Stimulated activated CD8-positive, alpha-beta memory T cell treated with anti-CD3 and anti-CD28 coated beads, Interleukin-4, amount 100 ng/mL, for 24 hours (primary cell): ENCODE measurements around the gene SLC26A1.

Source experiments
- DNase-seq: peaks from one replicate; pipeline ENCODE4 v3.0.0-alpha.2; 2020; ENCODE audit warnings: low read depth

SLC26A1 gene

DNA sequence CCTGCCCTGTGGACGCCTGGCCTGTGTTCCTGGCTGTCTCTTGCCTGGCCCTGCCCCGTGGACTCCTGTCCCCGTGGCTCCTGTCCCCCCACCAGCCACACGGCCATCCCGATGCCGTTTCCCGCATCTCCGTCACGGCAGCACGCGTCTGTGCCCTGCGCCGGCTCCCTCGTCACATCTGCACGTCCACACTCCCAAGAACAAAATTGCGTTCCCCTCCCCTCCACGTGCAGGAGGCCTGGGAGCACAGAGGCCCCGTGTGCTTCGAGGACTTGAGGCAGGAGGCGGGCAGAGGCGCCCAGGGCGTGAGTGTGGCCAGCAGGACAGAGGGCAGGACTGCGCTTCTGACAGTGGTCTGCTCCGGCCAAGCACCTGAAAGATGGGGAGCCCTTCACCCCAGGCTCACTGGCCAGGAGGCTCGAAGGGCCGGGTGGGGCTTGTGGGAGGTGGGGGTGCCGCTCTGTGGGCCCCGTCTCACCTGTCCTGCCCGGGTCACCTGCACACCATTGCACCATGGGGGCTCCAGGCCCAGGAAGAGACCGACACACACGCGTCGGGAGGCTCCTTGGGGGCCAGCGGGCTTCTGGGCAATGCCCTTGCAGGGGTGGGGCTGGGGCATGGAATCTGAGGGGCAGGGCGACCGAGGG lies 35.5 kb upstream of the SLC26A1 start:
- no peak for DNase-seq

DNA sequence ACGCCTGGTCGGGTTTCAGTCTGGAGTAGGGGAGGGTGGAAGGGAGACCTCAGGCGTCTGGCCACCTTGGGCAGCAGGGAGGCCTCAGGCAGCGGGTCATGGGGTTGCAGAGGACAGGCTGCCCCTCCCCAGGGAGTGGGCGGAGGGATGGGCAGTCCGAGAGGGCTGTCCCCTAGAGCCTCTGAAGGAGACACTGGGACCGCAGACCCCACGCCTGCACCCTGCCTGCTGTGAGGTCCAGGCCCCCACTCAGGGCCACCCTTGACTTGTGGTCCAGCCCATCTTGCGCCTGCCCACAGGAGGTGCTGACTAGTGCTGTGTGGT lies 34.7 kb upstream of the SLC26A1 start:
- no peak for DNase-seq

DNA sequence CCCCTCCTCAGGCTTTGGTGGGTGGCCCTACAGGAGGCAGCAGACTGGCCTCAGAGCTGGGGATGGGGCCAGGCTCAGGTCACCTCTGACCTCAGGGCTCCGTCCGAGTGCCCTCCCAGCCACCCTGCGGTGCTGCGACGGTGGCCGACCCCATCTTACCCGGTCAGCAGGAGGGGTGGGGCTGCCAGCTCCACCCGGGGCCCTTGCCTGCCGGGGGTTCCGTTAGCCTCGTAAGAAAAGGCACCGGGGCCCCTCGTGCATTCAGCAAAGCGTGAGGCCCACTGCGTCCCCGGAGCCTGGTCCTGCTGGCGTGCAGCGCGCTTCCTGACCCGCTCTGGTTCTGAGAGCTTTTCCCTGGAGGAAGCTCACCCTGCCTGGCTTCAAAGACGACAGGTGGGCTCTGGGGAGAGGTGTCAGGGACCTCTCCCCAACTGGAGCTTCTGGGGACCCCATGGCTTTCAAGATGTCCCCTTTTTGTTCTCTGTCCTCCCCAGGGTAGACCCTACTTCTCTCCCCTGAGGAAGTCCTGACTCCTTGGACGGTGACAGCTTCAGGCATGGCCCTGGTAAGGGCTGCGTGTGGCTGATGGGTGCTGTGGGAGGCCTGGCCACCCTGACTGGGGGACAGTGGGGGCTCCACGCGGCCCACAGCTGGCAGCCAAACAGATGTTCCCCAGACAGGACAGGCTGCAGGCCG lies 34.2 kb upstream of the SLC26A1 start:
- no peak for DNase-seq

DNA sequence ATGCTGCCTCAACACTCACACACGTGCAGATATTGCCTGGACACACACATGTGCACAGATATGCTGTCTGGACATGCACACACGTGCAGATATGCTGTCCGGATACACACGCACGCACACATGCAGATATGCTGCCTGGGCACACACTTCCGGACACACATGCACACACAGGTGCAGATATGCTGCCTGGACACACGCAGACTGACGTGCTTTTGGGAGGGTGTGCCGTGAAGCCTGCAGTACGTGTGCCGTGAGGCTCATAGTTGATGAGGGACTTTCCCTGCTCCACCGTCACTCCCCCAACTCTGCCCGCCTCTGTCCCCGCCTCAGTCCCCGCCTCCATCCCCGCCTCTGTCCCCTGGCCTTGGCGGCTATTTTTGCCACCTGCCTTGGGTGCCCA lies 32.9 kb upstream of the SLC26A1 start:
- DNase-seq = peak; percentile 26

DNA sequence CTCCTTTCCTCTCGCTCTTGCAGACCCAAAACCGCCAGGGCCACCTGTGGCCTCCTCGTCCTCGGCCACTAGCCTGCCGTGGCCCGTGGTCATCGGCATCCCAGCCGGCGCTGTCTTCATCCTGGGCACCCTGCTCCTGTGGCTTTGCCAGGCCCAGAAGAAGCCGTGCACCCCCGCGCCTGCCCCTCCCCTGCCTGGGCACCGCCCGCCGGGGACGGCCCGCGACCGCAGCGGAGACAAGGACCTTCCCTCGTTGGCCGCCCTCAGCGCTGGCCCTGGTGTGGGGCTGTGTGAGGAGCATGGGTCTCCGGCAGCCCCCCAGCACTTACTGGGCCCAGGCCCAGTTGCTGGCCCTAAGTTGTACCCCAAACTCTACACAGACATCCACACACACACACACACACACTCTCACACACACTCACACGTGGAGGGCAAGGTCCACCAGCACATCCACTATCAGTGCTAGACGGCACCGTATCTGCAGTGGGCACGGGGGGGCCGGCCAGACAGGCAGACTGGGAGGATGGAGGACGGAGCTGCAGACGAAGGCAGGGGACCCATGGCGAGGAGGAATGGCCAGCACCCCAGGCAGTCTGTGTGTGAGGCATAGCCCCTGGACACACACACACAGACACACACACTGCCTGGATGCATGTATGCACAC lies 31.8 kb upstream of the SLC26A1 start:
- DNase-seq = no peak

DNA sequence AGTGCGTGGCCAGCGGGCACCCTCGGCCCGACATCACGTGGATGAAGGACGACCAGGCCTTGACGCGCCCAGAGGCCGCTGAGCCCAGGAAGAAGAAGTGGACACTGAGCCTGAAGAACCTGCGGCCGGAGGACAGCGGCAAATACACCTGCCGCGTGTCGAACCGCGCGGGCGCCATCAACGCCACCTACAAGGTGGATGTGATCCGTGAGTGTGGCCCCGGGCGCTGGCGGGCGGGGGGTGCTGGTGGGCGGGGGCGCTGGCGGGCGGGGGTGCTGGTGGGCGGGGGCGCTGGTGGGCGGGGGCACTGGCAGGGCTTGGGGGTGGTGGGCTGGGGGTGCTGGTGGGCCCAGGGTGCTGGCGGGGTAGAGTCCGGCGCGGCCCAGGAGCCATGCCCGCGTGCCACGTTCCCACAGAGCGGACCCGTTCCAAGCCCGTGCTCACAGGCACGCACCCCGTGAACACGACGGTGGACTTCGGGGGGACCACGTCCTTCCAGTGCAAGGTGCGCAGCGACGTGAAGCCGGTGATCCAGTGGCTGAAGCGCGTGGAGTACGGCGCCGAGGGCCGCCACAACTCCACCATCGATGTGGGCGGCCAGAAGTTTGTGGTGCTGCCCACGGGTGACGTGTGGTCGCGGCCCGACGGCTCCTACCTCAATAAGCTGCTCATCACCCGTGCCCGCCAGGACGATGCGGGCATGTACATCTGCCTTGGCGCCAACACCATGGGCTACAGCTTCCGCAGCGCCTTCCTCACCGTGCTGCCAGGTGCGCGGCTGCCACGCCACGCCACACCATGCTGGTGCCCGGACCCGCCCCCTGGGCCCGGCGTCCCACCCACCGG lies 30.9 kb upstream of the SLC26A1 start:
- no peak for DNase-seq

DNA sequence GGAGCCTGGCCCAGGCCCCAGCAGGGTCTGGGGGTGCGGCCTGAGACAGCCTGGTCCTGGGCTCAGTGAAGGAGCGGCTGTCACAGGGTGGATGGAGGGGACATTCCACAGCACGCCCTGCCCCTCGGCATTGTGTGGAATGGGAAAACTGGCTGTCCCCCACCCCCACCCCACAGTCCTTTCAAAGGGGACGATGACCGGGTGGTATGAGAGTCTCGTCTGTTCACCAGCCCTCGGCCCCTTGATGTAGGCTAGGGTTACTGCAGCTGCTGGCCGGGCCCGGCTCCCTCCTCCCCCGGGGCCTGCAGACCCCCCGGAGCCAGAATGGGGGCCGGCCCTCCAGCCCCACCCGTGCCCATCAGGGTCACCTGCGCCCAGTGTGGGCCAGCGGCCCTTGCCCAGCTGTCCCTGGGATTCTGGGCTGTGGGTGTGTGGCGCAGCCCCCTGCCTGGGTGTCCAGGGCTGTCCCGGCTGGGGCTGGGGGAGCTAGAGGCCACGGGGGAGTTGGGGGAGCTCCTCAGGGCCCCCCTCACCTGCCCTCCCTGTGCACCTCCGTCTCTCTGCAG lies 30.0 kb upstream of the SLC26A1 start:
- DNase-seq = no peak

DNA sequence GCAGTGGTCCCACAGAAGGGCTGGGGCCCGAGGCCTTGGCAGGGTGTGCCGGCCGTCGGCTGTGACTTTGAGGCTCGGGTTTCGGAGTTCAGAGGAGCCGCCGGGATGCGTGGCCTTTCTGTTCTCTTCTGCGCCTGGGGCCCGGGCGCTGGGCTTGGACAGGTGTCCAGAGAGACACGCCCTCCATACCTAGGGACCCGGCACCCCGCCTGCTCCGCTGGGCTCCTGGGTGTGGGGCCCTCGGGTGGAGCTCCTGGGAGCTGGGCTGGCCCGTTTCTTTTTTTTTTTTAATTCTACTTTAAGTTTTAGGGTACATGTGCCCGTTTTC lies 29.5 kb upstream of the SLC26A1 start:
- DNase-seq = no peak

DNA sequence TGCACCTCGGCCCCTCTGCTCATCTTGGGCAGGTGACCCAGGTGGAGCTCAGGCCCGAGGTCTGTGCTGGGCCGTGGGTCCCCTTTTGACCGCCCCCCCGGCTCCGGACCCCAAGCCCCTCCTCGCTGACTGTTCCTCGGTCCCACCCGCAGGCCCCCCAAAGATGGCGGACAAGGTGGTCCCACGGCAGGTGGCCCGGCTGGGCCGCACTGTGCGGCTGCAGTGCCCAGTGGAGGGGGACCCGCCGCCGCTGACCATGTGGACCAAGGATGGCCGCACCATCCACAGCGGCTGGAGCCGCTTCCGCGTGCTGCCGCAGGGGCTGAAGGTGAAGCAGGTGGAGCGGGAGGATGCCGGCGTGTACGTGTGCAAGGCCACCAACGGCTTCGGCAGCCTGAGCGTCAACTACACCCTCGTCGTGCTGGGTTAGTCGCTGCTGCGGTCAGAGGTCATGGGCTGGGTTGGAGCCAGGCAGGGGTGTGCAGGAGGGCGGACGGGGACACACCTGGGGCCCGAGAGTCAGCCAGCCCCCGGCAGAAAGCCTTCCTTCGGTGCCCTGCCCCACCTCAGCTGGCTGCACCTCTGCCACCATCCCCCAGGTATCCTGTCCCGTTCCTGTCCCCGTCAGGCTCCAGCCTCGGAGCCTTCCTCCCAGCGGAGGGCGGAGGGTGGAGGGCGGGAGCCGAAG lies 29.0 kb upstream of the SLC26A1 start:
- no peak for DNase-seq

DNA sequence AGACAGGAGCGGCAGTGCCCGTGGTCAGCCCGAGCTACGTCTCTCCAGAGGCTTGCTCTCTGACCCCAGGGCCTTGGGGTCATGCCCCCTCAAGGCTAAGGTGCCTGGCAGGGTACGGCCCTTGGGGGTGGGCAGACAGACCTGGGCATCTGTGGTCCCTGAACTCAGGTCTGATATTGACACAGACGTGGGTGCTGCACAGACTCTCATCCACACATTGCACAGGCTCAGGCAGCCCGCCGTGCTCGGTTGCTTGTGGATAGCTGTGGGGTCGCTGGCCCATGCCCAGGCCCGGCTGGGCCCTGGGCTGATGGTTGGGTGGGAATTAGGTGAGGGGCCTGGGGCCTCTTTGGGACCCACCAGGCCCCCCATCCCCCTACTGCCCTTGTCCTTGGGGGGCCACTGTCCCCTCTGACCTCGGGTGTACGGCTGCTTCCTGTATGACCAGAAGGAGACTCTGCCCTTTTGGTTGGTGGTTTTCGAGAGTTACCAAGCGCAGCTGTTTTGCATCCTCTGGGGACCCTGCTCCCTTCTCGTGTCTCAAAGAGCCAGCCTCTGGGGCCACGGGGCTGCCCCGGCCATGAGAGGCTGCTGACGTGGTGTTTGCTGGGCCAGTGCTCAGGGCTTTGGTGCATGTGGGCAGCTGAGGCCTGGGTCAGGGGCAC lies 28.3 kb upstream of the SLC26A1 start:
- DNase-seq = no peak

DNA sequence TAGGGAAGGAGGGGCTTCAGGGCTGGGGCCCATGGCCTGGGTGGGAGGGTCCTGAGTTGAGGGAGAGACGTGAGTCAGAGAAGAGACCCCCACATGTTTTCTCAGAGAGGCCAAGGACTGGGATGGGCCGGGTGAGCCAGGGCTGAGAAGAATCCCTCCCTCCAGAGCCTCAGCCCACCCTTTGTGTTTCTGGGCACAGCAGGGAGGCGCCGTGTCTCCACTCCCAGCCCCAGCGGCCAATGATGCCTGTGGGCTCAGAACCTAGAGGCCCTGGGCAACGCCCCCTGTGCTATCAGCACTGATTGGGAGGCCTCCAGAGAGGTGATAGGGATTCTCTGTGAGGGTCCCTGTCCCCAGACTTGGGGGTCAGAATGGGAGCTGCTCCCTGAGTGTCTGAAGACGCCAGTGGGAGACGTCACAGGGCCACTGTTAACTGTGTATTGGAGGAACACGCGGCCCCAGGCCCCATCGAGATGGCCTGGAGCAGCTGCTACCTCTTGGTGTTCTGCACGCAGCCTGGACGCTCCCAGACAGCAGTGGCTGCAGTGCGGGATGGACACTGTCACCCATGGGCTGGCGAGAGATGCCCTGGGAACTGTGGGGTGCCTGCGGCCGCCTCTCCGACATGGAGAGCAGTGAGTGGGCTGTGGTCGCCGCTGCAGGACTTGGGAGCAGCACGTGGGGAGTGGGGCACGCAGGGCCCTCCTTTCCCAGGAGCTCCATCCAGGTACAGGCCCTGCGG lies 26.7 kb upstream of the SLC26A1 start:
- no peak for DNase-seq

DNA sequence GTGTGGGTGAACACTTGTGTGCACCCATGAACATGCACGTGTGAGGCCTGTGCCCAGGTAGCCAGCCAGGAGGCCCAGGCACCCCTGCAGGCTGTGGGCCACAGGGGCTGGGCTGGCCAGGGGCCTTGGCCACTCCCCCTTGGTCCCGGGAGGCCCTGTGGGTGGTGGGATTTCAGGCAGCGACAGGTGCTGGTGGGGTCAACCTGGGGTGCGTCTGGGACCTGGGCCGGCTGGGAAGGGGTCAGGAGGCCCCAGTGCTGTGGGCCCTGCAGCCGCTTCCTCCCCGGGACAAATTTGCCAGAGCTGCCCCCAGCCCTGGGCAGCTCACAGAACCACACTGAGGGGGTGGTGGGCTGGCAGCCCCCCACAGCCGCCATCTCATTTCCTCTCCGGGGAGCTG lies 26.1 kb upstream of the SLC26A1 start:
- DNase-seq = no peak

DNA sequence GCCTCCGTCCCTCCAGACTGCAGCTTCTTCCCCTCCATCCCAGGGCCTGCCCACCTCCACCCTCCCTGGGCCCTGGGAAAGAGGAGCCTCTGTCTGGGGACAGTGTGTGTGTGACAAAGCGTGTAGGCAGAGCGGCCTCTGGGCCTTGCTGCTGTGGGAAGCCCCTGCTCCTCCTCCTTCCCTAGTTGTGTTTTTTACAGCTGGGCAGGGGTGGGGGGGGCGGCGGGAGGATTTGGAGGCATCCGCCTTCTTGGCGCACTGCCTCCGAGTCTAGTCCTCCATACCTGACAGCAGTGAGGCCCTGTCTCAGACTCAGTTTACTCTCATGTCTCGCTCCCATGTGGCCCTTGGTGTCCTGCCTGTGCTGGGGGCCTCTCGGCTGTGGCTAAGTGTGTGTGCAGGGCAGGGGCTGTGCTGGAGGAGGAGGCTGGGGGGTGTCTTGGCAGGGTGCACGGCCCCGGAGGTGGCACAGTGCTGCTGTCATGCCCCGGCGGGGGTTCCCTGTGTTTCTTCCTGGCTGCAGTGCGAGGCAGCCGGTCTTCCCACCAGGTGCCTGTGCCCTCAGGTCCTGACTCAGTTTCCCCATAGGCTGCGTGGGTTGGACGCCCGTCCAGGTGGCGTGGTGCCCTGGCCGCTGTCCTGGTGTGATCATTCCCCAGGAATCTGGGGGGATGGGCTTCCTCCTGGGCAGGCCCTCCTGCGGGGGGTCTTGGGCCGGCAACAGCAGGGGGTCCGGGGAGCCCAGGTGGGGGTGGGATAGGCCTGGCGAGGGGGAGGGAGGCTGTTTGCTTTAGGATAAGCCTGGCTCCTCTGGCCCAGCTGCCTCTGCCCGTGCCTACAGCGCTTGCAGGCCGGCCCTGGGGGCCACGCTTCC lies 25.2 kb upstream of the SLC26A1 start:
- no peak for DNase-seq

DNA sequence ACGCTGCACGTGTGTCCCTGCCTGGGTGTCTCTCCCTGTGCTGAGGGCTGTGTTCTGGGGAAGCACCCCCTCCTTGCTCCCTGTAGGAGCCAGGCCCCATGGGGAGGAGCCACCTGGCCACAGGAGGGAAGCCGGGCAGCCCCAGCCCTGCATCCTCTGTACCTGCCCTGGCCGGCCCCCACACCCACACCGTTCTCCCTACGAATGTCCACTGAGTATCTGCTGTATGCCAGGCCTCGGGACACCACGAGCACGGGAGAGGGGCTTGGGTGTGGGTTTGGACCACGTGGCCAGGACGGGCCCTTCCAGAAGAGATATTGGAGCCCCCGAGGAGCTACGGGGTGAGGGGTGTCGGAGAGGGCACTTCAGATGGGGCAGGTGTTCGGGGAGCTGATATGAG lies 24.5 kb upstream of the SLC26A1 start:
- no peak for DNase-seq

DNA sequence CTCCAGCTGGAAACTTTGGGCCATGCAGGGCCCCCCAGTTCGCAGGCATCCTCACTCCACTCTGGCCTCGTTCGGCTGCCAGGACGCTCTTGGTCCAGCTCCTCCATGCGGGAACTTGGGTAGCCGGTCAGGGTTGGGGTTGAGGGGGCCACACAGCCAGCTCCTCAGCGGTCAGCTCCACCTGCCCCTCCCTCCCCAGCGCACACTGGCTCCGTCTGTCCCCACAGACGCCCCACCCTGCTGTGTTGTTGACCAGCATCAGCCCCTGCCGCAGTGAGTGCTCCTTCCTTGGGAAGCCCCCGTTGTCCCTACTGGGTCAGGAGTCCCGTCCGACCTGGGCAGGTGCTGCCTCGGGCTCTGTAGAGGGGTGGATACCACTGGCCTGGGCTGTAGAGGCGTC lies 24.0 kb upstream of the SLC26A1 start:
- no peak for DNase-seq

DNA sequence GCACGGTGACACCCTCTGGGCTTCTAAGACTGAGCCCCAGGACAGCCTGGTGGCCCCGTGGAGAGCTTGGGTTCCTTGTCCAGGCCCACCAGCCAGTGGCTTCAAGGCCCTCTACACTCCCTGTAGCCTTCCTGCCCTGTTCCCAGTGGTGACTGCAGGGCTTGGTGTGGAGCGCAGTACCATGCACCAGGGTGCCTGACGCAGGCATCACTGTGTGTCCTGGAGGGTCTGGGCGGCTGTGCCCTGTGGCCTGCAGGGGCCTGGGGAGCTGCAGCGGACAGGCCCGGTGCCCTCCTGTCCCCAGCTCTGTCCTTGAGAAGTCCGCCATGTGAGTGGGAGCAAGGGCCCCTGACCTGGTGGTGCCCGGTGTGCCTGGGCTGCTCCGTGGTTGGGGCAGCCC lies 22.5 kb upstream of the SLC26A1 start:
- DNase-seq = no peak

DNA sequence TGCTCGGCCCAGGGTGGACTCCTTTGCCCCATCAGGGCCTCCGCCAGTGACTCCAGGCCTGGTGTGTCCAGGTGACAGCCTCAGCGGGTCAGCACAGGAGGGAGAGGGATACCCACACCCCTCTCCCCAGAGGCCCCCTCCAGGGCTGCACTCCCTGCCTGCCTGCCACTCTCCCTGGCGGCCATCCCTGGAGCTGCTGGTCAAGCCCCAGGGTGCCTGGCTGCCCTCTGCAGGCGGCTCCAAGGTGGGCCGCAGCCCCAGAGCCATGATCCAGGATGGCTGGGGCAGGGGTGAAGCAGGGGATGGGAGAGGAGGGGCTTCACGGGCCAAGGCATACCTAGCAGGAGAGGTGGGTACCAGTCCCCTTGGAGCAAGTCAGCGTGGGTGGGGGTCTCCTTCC lies 22.0 kb upstream of the SLC26A1 start:
- DNase-seq = no peak

DNA sequence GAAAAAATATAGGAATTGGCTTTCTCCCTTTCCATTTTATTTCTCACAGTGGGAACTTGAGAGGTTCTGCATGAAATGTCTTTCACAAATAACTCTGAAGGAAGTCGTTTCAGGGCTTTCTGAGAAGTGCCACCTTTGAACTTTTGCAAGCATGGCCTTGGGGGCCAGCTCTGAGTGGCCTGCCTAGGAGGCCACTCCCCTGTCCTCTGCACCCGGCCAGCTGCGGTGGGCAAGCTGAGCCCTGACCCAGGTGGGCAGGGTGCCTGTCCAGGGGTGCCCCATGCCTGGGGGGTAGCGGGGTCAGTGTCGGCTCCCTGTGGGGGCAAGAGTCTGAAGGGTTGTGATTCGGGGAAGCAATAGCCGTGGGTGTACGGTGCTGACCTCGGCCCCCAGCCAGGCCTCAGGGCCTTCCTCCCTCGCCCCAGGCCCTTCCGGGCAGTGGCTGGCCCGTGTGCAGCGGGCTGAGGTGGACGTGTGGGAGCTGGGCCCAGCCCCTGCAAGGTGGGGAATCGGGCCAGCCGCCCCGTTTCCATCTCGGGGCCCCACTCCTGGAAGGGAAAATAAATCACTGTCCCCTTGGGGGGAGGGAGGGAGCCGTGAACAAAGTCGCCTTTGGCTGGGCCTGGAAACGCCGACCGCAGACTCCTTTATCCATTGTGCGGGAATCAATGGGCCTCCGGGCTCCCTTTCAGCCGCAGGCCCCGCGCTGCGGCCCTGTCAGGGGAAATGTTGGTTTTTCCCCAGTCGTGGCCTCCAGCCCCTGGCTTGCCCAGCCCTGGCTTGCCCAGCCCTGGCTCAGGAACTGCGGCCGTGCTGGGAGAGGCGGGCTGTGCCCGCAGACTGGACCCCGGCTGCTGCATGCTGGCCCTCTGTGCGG lies 21.3 kb upstream of the SLC26A1 start:
- no peak for DNase-seq
